Calu3 (cell line): ENCODE measurements around the gene DYRK2. TPM values are rescaled to one million over a fixed set of nuclear protein-coding genes. Genes with fewer than 3 reads are reported as not detected.

Source experiments
- BruUV-seq: library from RNA; stranded (reverse); fragments of 400-500 nt; replicated peaks from 2 replicates; lab custom pipeline; 2021; lab: Mats Ljungman, UMichigan
- CTCF ChIA-PET: fragments of 300-600 bp; sonication (Branson Sonifier 250); formaldehyde crosslinking; loops from one replicate; lab custom pipeline; 2022; ENCODE audit warnings: antibody characterized with exemption; lab: Charles Lee
- DNase-seq: peaks from one replicate; pipeline ENCODE4 v3.0.0; 2022
- H3K27ac Mint-ChIP-seq: one replicate; pipeline ENCODE4 v1.8.0; 2022; ENCODE audit warnings: mixed read lengths; ENCODE audit not compliant: unreplicated experiment
- H3K27me3 Mint-ChIP-seq: one replicate; pipeline ENCODE4 v1.8.0; 2022; ENCODE audit warnings: mixed read lengths; ENCODE audit not compliant: unreplicated experiment
- H3K36me3 Mint-ChIP-seq: one replicate; pipeline ENCODE4 v1.8.0; 2022; ENCODE audit warnings: mild to moderate bottlenecking, moderate library complexity, mixed read lengths; ENCODE audit not compliant: insufficient read depth, unreplicated experiment
- H3K4me1 Mint-ChIP-seq: one replicate; pipeline ENCODE4 v1.8.0; 2022; ENCODE audit warnings: mild to moderate bottlenecking, low read depth, mixed read lengths; ENCODE audit not compliant: unreplicated experiment
- H3K4me3 Mint-ChIP-seq: one replicate; pipeline ENCODE4 v1.8.0; 2022; ENCODE audit warnings: mild to moderate bottlenecking, low read depth, moderate library complexity, mixed read lengths; ENCODE audit not compliant: unreplicated experiment
- H3K9me3 Mint-ChIP-seq: one replicate; pipeline ENCODE4 v1.8.0; 2022; ENCODE audit warnings: low read depth, mixed read lengths; ENCODE audit not compliant: unreplicated experiment
- intact Hi-C: fragments of 100-400 bp; cut with micrococcal nuclease; formaldehyde crosslinking; loops from one replicate; pipeline ENCODE4 v1.10.0; 2022; ENCODE audit not compliant: unreplicated experiment
- total RNA-seq: library from RNA; stranded (reverse); gene quantifications from 2 replicates; pipeline ENCODE4 v1.2.3, GENCODE V29; 2022
- TF ChIP-seq, protein P1 (sequence below): fragments of 200-600 bp; IDR thresholded peaks from one replicate; pipeline ENCODE4 v1.8.0; 2022; ENCODE audit warnings: antibody characterized with exemption; ENCODE audit not compliant: unreplicated experiment

DYRK2 gene
- total RNA-seq, 1 experiment from 2014 or later, result 62.3 TPM

DNA sequence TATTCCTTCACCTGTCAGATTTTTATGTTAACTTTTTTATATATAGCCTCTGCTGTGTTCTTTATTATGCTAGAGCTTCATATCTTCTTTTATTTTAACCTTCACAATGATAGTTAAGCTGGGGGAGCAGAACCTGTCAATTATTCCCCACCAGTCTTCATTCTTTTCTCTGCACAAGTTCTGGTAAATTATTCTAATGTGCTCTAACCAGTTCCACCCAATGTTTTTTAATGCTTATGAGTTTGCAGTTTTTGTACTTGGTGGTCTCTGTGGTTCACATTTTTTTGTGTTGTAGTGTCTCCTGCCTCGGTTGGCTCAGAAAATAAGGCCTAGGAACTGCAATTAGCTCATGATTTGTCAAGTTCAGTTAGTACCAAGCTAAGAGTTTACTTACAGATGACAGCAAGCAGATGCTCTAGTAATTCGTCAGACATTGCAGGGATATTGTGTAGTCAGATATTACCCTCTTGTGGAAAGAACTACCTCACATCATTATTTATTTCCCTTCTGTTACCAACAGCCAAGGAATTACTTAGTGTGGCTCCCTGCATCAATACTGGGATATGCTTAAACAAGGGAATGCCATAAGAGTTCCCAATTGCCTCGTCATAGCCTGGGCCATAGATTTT is 14.5 kb downstream of the DYRK2 start:
- no peak for DNase-seq
- Mint-ChIP-seq H3K36me3 (peaks cover 10% of the 10 kb centered on the region), H3K27me3 (no peaks in the 10 kb centered on the region), H3K27ac (no peak overlapping the region), H3K4me1 (peaks cover 45% of the 10 kb centered on the region), H3K4me3 (no peak overlapping the region), H3K9me3 (no peaks in the 10 kb centered on the region)
- intact Hi-C loops, result no loop called here
- BruUV-seq, result no TSS peak
- TF ChIP-seq, protein P1, sequence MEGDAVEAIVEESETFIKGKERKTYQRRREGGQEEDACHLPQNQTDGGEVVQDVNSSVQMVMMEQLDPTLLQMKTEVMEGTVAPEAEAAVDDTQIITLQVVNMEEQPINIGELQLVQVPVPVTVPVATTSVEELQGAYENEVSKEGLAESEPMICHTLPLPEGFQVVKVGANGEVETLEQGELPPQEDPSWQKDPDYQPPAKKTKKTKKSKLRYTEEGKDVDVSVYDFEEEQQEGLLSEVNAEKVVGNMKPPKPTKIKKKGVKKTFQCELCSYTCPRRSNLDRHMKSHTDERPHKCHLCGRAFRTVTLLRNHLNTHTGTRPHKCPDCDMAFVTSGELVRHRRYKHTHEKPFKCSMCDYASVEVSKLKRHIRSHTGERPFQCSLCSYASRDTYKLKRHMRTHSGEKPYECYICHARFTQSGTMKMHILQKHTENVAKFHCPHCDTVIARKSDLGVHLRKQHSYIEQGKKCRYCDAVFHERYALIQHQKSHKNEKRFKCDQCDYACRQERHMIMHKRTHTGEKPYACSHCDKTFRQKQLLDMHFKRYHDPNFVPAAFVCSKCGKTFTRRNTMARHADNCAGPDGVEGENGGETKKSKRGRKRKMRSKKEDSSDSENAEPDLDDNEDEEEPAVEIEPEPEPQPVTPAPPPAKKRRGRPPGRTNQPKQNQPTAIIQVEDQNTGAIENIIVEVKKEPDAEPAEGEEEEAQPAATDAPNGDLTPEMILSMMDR, result no peak
- CTCF ChIA-PET, result interaction anchor here (0.6 to 1.0 kb wide), 3 partner anchors 15 to 332 kb away, joined by 3 to 4 read pairs (median 4); no protein-coding TSS in a partner anchor

DNA sequence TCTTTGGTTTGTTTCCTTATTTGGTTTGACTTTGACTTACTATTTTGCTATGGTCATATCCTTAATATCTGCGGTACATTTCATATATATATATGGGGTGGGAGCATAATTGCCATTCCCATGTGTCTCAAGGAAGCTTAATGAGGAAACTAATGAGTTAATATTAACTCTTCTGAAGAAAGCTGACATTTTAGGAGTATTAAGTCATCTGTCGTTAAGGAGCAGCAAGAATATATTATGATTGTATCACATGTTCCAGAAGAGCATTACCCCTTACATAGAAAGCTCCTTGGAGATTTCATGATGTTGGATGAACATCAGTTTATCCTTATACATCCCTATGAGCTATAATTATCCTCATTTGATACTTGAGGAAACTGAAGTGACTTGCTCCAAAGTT is 15.6 kb downstream of the DYRK2 start:
- BruUV-seq, result no TSS peak
- CTCF ChIA-PET, result no interaction called here

DNA sequence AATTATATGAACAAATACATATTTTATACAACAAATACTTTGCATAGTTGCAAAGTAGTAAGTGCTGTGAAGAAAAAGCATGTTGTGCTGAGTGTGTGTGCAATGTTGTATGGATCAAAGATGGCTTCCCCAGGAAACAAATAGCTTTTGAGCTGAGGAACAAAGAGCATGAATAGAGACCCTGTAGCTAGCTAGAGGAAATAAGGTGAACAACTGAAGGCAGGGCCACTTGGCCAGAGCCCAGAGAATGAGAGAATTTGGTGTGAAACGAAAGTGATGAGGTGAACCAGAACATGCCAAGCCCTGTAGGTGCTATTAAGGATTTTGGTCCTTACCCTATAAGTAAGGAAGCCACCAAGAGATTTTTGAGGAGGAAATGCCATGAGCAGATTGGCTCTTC is 17.1 kb downstream of the DYRK2 start:
- Mint-ChIP-seq H3K36me3 (peaks cover 8% of the 10 kb centered on the region), H3K27me3 (no peaks in the 10 kb centered on the region), H3K4me1 (peaks cover 58% of the 10 kb centered on the region), H3K4me3 (no peak overlapping the region), H3K9me3 (no peaks in the 10 kb centered on the region), H3K27ac (peak overlapping the region; percentile 72)
- TF ChIP-seq, protein P1, result no peak
- CTCF ChIA-PET, result interaction anchor here (0.5 kb wide), 1 partner anchor 1540 kb away, joined by 5 read pairs; no protein-coding TSS in a partner anchor
- no TSS peak for BruUV-seq
- DNase-seq, result no peak
- intact Hi-C loops, result no loop called here

More for the DNA sequence above, 15.6 kb downstream of the DYRK2 start:
- TF ChIP-seq, protein P1, result no peak
- peaks cover 46% of the 10 kb centered on the region for H3K4me1 Mint-ChIP-seq
- no peaks in the 10 kb centered on the region for H3K27me3 Mint-ChIP-seq
- intact Hi-C loops, result no loop called here
- H3K4me3 Mint-ChIP-seq, result no peak overlapping the region
- H3K36me3 Mint-ChIP-seq, result peaks cover 10% of the 10 kb centered on the region
- DNase-seq, result no peak
- no peaks in the 10 kb centered on the region for H3K9me3 Mint-ChIP-seq
- H3K27ac Mint-ChIP-seq, result no peak overlapping the region

DNA sequence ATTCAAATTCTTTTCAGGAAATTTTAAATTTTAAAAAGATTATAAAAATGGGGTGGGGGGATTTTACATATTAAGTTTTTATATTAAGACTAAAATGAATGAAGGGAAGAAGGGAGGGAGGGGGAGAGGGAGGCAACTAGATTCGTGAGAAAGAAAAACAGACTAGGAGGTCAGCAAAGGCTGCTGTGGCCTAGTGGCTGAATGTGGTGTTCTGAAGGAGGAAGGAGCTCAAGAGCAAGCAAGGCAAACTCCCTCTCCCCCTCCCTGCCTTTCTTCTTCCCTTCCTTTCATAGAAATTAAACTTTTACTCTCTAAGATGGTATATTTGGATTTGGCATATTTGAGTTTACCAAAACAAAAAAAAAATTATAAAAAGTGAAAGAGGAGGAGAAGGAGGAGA is 18.1 kb downstream of the DYRK2 start:
- H3K27ac Mint-ChIP-seq, result no peak overlapping the region
- TF ChIP-seq, protein P1, result no peak

More for the DNA sequence above, 18.1 kb downstream of the DYRK2 start:
- Mint-ChIP-seq H3K9me3 (no peaks in the 10 kb centered on the region), H3K4me1 (peaks cover 50% of the 10 kb centered on the region), H3K36me3 (no peaks in the 10 kb centered on the region), H3K4me3 (no peak overlapping the region), H3K27me3 (no peaks in the 10 kb centered on the region)
- intact Hi-C loops, result no loop called here
- CTCF ChIA-PET, result no interaction called here
- BruUV-seq, result no TSS peak
- DNase-seq, result no peak
